GM19238 (cell line): Measurements from ENCODE around the gene KLHL22.
"Not testable (repeated sequence)": the region's sequence is repeated elsewhere in the genome, so short reads cannot be mapped to it uniquely, and the experiment has no call there.

Experiments used
- DNase-seq: peaks from one replicate; pipeline ENCODE4 v3.0.0; 2011; ENCODE audit warnings: low spot score; ENCODE audit not compliant: insufficient read length

The KLHL22 gene

DNA sequence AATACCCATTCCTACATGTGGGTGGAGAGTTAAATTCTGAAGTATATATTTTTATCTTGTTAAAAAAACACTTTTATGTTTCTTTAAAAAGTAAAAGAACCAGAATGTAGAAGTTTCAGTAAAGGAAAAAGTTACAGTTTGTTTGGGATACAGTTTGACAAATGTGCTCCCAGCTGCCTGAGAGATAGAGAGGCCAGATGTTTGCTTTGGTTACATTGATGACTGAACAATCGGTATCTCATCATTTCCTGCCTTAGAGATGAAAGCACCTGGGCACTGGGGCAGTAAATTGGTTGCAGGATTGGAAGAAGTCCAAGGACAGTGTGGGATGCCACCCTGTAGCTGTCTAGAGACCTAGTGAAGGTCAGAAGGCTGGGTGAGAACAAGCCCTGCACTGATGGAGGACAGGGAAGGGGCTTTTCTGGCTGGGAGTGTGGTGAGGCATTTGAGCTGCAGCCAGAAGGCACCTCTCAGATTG, 28.4 kb upstream of the KLHL22 start:
- DNase-seq = no peak

- DNase-seq = no peak
Measured at GRCh38 chr22:20523086-20523983, 27.7 kb upstream of the KLHL22 start.

DNA sequence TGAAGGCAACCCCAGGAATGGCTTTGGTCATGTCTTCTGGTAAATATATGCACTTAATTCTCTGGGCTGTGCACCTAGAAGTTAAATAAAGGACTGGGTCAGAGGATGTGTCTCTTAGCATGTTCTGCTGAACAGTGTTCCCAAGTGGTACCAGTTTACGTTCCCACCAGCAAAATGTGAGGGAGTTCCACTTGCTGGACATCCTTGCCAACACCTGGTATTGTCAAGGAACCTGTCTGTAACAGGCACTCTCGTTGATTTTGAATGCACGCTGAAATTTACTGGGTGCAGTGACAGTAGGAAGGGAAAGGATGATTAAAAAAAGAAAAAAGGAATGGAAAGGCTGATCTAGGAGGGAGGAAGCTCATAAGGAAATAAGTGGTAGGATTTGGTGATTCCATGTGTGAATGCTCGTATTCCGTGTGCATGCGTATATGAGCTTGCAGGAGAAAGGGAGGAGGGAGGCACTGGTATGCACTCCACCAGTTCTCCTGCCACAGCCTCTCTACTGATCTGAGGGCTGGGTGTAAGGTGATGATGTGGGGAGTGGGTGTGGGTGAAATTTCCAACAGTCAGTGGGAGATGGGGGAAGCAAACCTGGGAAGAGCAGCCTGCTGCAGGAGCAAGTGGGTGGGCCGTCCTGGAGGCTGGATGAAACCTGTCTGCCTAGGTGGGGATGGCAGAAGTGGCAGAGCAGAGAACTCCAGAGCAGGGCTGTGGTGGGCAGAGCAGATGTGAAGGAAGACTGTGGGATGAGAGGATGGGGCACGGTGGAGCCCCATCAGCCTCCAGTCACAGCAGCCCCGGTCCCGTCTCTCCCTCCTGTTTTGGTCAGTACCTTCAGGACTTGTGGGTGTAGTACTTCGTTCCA, 26.8 kb upstream of the KLHL22 start:
- DNase-seq = no peak

DNA sequence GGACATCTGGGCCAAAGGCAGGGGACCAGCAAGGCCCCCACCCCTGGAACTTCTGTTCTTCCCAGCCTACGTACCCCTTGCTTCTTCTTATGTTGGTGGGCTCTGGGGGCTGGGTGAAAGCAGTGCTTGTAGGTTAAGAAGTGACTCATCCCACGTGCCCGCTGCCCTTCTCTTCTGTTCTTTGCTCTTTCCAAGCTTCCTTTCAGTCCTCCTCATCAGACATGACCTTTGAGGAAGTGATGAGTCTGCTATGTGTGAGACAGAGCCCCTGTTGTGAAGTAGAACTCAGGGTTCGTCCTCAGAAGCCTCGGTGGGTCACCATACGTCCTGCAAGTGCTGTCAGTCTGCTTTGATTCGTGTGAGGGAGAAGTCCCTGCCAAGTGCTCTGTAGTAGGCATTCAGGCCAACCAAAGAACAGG, 24.5 kb upstream of the KLHL22 start:
- no peak for DNase-seq

- no peak for DNase-seq
Measured at GRCh38 chr22:20519558-20519957, 24.0 kb upstream of the KLHL22 start.

DNA sequence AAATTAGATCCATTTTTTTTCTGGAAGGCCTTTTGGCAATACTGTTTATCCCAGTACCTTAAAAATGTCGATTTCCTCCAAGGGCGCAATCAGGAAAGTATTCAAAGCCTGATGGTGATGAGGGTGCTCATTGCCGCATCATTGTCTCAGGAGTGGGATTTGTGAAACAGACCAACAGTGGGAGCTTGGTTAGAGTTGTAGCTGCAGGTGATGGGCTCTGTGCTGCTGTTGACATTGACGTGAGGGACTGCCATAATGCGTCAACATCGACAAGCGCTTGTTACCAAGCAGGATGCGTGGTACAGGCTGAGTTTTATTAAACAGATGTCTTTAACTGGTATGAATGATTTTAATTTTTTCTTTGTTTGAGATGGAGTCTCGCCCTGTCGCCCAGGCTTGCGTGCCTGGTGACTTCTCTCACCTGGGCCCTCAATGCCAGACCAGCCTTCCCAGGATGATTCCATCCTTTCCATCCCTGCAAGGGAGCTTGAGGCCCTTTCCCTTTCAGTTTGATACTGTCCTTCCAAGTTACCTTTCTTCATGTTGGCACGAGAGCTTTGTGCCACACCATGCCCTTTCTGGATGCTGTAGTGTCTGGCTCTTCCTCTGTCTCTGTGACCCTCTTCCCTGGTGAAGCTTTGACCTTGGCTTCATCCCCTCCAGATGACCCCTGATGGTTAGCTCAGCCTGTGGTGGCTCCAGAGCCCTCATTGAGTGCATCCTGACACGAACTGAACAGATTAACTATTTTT, 22.4 kb upstream of the KLHL22 start:
- DNase-seq = no peak

DNA sequence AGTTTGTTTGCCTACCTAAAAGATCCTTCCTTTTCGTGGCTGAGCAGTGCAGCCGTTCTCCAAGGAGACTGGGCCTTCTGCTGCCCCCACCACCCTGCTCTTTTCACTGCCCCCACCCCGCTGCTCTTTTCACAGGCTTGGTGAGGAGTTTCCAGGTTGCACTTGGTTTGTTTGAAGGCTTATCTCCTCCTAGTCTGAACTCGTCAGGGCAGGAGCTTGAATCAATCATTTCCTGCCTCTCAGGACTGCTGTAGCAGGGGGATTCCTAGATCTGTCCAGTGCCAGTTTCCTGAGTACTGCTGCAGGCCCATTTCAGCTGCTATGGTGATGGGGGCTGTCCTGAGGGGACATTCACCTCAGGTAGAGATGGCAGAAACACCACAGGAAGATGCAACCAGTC, 21.8 kb upstream of the KLHL22 start:
- DNase-seq = no peak

DNA sequence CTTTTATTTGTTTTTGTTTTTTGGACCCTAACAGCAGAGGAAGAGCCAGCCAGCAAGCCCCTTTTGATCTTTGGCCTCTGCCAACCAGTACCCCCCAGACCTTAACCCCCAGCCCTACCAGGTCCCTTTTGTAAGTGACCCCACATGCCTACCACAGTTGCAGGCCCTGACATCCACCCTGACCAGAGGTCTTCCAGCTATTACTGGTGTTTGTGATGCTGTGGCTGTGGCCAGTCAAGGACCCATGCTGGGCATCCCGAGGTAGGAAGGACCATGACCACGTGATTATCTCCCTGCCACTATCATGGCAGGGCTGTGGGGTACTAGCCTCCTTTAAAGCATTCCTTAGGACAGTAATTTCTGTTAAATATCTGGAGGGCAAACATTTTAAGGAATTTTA, 20.8 kb upstream of the KLHL22 start:
- no peak for DNase-seq

DNA sequence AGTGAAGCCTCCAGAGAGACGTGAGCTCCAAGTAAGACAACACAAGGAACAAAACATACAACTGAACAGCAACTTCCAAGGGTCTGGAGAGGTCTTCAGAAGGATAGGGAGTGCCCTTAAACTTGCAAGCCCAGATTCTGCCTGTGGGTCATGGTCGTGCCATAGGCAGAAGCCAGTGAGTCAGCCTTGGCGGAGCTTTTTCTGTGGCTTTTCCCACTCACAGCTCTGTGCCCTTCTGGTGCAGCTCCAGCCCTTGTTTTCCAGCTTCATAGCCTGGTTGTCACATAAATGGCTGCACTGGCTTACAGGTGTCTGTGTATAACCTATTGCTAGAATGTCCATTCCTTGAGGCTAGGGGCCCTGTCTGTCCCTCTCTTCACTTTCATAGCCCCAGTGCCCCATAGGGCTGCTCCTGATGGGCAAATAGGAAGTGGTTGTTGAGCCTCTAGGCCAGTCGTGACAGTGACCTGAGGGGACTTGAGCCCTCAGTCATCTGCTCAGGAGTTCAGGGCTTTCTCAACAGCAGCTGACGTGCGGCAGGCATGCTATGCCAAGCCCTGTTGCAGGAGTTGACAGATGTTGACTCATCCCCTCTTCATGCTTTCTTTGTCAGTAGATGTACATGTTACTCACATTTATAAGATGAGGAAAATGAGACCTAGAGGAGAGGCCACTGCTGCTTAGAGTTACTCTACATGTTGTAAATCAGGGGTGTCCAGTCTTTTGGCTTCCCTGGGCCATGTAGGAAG, 19.2 kb upstream of the KLHL22 start:
- no peak for DNase-seq

DNA sequence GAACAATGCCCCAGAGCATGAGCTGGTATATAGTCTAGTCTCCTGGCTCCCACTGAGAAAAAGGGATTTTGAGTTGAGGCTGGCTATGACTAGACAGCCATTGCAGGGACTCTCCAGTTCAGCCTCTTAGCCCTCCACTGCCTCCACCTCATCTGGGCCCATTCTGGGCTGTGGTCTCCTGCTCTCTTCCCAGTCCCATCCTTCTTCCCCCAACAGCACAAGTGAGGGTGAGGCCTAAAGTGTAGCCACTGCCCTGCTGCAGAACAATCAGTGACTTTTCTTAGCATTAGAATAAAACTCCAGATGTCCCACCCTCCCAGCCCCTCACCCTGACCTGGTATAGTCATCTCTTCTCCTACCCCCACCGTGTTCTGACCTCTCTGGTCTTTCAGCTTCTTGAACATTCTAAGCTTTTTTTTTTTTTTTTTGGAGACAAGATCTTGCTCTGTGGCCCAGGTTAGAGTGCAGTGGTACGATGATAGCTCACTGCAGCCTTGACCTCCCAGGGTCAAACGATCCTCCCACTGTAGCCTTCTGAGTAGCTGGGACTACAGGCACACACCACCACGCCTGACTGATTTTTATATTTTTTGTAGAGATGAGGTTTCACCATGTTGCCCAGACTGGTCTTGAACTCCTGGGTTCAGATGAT, 16.1 kb upstream of the KLHL22 start:
- DNase-seq = no peak

GRCh38 chr22:20510811-20511577, 15.4 kb upstream of the KLHL22 start:
- no peak for DNase-seq

- DNase-seq = no peak
Measured at GRCh38 chr22:20509344-20510047, 13.9 kb upstream of the KLHL22 start.

DNA sequence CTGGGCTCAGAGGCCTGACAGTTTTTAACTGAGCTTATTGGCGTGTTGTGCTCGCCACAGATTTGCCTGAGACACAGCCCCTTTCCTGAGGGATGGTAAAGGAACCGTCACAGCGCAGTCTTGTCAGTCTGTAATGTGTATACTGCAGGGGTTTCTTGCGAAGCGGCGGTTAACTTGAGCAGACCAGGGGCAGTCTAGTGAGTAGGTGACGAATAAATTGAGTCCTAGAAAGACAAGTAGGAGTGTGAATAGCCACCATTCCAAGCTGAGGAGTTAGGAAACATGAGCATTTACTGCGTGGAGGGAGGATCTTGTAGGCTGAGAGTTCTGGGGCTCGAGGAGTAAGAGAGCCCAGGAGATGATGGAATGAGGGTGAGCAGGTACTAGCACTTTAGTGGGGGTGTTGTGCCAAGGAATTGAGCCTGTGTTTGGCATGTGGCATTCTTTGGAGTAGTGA, 13.2 kb upstream of the KLHL22 start:
- DNase-seq = no peak

DNA sequence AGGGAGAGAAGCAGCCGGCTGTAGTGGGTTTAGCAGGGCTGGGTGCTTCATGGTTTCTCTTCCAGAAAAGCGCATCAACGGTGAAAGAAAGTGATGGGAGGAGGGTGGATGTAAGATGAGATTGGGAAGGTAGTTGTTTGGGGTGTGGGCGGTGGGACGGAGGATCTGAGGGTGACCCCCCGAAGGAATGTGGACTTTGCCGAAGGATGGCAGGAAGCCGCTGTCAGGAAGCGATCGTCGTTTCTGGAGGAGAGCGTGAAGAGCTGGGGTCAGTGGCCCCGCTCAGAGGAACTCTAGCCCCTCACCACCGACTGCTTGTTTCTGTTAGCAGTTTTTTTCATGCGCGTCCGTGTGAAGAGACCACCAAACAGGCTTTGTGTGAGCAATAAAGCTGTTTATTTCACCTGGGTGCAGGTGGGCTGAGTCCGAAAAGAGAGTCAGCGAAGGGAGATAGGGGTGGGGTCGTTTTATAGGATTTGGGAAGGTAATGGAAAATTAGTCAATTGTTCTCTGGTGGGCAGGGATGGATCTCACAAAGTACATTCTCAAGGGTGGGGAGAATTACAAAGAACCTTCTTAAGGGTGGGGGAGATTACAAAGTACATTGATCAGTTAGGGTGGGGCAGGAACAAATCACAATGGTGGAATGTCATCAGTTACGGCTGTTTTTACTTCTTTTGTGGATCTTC, 12.6 kb upstream of the KLHL22 start:
- DNase-seq = not testable (repeated sequence)

- DNase-seq = peak; percentile 86
Measured at GRCh38 chr22:20507253-20508066, 11.9 kb upstream of the KLHL22 start, which contains the start of gene MED15. TSS of gene MED15 (plus strand) at chr22:20507610. CDS start at chr22:20507679, 69 bp downstream.

- no peak for DNase-seq
Measured at GRCh38 chr22:20506543-20507252, 11.1 kb upstream of the KLHL22 start.
